ENCODE data around the gene SMIM20. TPM values are rescaled to one million over a fixed set of nuclear protein-coding genes. Genes with fewer than 3 reads are reported as not detected.

The SMIM20 gene
- total RNA-seq, 2 experiments from 2014 or later: 21.3 to 26.9 TPM

DNA sequence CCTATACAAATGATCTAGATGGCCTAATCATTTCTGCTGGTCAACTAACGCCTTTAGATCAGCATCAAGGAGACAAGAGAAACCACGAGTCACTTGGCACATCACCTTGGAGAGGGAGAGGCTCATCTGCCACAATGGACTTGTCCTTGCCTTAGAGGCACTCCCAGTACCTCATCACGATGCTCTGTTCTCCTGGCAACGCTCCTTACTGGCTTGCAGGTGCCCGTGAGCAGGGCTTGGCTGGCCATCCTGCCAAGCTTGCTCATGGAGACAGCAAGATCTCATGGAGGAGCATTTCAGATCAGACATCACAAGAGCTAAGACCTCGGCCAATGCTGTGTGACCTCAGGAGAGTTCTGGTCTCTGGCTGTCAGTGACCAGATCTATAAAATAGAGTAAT lies 2.7 kb upstream of the SMIM20 start:
- H3K4me1 Mint-ChIP-seq (ENCODE audit: low read depth): peaks cover 15% of the 10 kb centered on the region
- H3K4me3 Mint-ChIP-seq: no peak overlapping the region
- H3K36me3 Mint-ChIP-seq (ENCODE audit: low read depth): peaks cover 6% of the 10 kb centered on the region
- no peak overlapping the region for H3K27ac Mint-ChIP-seq
- TF ChIP-seq, protein P1, sequence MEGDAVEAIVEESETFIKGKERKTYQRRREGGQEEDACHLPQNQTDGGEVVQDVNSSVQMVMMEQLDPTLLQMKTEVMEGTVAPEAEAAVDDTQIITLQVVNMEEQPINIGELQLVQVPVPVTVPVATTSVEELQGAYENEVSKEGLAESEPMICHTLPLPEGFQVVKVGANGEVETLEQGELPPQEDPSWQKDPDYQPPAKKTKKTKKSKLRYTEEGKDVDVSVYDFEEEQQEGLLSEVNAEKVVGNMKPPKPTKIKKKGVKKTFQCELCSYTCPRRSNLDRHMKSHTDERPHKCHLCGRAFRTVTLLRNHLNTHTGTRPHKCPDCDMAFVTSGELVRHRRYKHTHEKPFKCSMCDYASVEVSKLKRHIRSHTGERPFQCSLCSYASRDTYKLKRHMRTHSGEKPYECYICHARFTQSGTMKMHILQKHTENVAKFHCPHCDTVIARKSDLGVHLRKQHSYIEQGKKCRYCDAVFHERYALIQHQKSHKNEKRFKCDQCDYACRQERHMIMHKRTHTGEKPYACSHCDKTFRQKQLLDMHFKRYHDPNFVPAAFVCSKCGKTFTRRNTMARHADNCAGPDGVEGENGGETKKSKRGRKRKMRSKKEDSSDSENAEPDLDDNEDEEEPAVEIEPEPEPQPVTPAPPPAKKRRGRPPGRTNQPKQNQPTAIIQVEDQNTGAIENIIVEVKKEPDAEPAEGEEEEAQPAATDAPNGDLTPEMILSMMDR (IDR thresholded peaks at IDR 0.05): no peak
- intact Hi-C loops (cut with micrococcal nuclease): loop anchor here (5.0 kb wide), 1 partner anchor 49 kb away; the partner anchor contains the start of gene SEL1L3
- ChIA-PET POLR2A (no interaction called here), CTCF (no interaction called here)
- DNase-seq (no peak), ATAC-seq (no peak)
- no peaks in the 10 kb centered on the region for H3K27me3 Mint-ChIP-seq
- no peaks in the 10 kb centered on the region for H3K9me3 Mint-ChIP-seq

DNA sequence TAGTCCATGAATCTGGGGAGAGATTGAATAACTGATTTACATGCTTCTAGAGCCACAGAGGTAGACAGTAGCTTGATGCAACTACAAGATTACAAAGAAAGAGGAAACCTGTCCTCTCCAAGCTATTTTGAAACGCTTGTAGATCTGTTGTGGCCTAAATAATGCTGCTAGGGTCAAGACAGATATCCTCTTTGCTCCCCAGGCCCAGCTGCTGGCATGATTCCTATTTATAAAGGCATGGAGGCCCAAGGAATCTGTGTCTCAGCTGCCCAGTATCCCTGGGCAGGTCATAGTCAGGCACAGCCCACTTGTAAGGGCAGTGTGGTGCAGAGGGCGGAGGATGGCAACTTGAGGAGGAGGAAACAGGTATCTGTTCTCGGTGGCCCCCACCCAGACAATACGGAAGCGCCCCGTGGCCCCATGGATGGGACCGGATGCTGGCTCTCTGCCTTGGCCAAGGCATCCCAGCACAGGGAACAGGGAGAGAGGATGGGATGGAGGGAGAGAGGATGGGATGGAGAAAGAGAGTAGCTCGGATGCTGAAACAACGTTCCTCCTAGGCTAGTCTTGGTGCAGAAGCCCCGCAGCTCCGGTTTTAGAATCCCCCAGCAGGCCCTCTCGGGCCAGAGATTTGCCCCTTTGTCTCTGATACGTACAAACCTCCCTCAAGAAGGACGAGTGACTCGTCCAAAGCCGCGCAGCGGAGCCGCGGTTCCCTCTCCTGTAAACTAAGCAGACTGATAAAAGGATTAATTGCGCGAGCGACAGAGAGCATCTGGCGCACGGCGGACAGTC lies 767 bp upstream of the SMIM20 start:
- ATAC-seq (peak; percentile 5), DNase-seq (peak; percentile 54)
- peak overlapping the region; percentile 97 for H3K4me3 Mint-ChIP-seq
- TF ChIP-seq, protein P1 (IDR thresholded peaks at IDR 0.05): no peak
- no peaks in the 10 kb centered on the region for H3K9me3 Mint-ChIP-seq
- CTCF ChIA-PET: interaction anchor here (1.1 to 1.8 kb wide), 4 partner anchors 10 to 75 kb away, joined by 3 to 7 read pairs (median 4); no protein-coding TSS in a partner anchor
- peaks cover 16% of the 10 kb centered on the region for H3K4me1 Mint-ChIP-seq (ENCODE audit: low read depth)
- H3K36me3 Mint-ChIP-seq (ENCODE audit: low read depth): peaks cover 9% of the 10 kb centered on the region
- H3K27me3 Mint-ChIP-seq: no peaks in the 10 kb centered on the region
- peak overlapping the region; percentile 98 for H3K27ac Mint-ChIP-seq
- POLR2A ChIA-PET: interaction anchor here (1.4 to 1.8 kb wide), 3 partner anchors 18 to 56 kb away, joined by 3 to 7 read pairs (median 6); no protein-coding TSS in a partner anchor
- intact Hi-C loops (cut with micrococcal nuclease): loop anchor here (5.0 kb wide), 1 partner anchor 51 kb away; the partner anchor contains the start of gene SEL1L3

- intact Hi-C loops (cut with micrococcal nuclease): loop anchor here (2.0 to 5.0 kb wide), 2 partner anchors 24 to 53 kb away; partner anchors contain the start of gene SEL1L3
- ATAC-seq: no peak
- Mint-ChIP-seq H3K27ac (peak overlapping the region; percentile 98), H3K4me3 (peak overlapping the region; percentile 97), H3K4me1 (ENCODE audit: low read depth) (peaks cover 16% of the 10 kb centered on the region), H3K27me3 (no peaks in the 10 kb centered on the region), H3K36me3 (ENCODE audit: low read depth) (peaks cover 9% of the 10 kb centered on the region), H3K9me3 (no peaks in the 10 kb centered on the region)
- ChIA-PET POLR2A (interaction anchor here (0.9 to 1.8 kb wide), 4 partner anchors 10 to 58 kb away, joined by 3 to 7 read pairs (median 6); no protein-coding TSS in a partner anchor), CTCF (interaction anchor here (1.0 to 1.3 kb wide), 3 partner anchors 8 to 155 kb away, joined by 3 to 4 read pairs (median 4); no protein-coding TSS in a partner anchor)
- no peak for DNase-seq
- TF ChIP-seq, protein P1 (IDR thresholded peaks at IDR 0.05): no peak
These were observed 791 bp downstream of the SMIM20 start for GRCh38 chr4:25914670-25915352.

- Mint-ChIP-seq H3K9me3 (no peaks in the 10 kb centered on the region), H3K4me1 (ENCODE audit: low read depth) (peaks cover 16% of the 10 kb centered on the region), H3K4me3 (peak overlapping the region; percentile 97), H3K36me3 (ENCODE audit: low read depth) (peaks cover 9% of the 10 kb centered on the region), H3K27me3 (no peaks in the 10 kb centered on the region), H3K27ac (peak overlapping the region; percentile 98)
- TF ChIP-seq, protein P1 (IDR thresholded peaks at IDR 0.05): no peak
- CTCF ChIA-PET: no interaction called here
- no peak for ATAC-seq
- intact Hi-C loops (cut with micrococcal nuclease): loop anchor here (2.0 kb wide), 1 partner anchor 23 kb away; no protein-coding TSS in a partner anchor
- POLR2A ChIA-PET: interaction anchor here (0.6 to 0.8 kb wide), 2 partner anchors 13 to 84 kb away, joined by 3 read pairs; no protein-coding TSS in a partner anchor
- DNase-seq: no peak
These were observed 1.3 kb downstream of the SMIM20 start for GRCh38 chr4:25915353-25915705.

Data from activated CD8-positive, alpha-beta T cell treated with anti-CD3 and anti-CD28 coated beads for 36 hours (primary cell).